Mononuclear cell (primary cell): ENCODE results near the gene TMEM217. TPM values are rescaled to one million over a fixed set of nuclear protein-coding genes. Genes with fewer than 3 reads are reported as not detected.
A peak's percentile ranks its signal among the peaks of the same experiment; 100 is the strongest.
"Not testable (repeated sequence)": the region's sequence is repeated elsewhere in the genome, so short reads cannot be mapped to it uniquely, and the experiment has no call there.

ENCODE experiments used
- H3K27me3 ChIP-seq: 2 replicates; pipeline ENCODE4 v1.6.0; 2011; ENCODE audit warnings: low read length, control low read depth; ENCODE audit not compliant: insufficient read depth
- H3K4me1 ChIP-seq: 2 replicates; pipeline ENCODE4 v1.5.1; 2011; ENCODE audit warnings: mild to moderate bottlenecking, low read length, control low read depth; ENCODE audit not compliant: insufficient read depth
- H3K4me3 ChIP-seq: 2 replicates; pipeline ENCODE4 v1.5.1; 2011; ENCODE audit warnings: mild to moderate bottlenecking, low read length, moderate library complexity
- H3K9me3 ChIP-seq: 2 replicates; pipeline ENCODE4 v1.5.1; 2011; ENCODE audit warnings: low read depth, mild to moderate bottlenecking, control low read depth, low read length
- total RNA-seq: library from RNA; depleted of rRNA; stranded (reverse); fragments of >200 nt; gene quantifications from one replicate; pipeline ENCODE4 v1.2.3, GENCODE V29; 2012

Gene TMEM217
- total RNA-seq, result 1.6 TPM

GRCh38 chr6:37257634-37258404 is at the start of gene TMEM217, which contains the start of gene TBC1D22B:
Gene TMEM217, minus strand, starts transcription at chr6:37258144. Its CDS starts 39,114 bp downstream, at chr6:37219030.
Gene TBC1D22B, plus strand, starts transcription at chr6:37257772. Its CDS starts 146 bp downstream, at chr6:37257918.
- Histone ChIP-seq H3K4me1 (peaks cover 25% of the 10 kb centered on the region), H3K9me3 (no peaks in the 10 kb centered on the region), H3K27me3 (no peaks in the 10 kb centered on the region), H3K4me3 (peak within 1 kb of the TSS; percentile 83)

DNA sequence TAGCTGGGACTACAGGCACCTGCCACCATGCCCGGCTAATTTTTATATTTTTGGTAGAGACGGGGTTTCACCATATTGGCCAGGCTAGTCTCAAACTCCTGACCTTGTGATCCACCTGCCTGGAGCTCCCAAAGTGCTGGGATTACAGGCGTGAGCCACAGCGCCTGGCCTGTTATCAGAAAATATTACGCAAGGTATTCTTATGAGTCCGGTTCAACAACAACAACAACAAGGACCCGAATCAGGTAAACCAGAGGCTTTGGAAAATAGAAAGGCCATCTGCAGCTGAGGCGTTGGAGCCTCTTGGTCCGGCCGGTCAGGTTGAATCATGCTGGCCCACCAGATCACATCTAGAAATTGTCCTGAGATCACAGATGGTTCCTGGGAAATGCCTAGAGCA is 49.5 kb upstream of the TMEM217 start:
- not testable (repeated sequence) for H3K4me1 ChIP-seq, H3K9me3 ChIP-seq, H3K4me3 ChIP-seq, H3K27me3 ChIP-seq

DNA sequence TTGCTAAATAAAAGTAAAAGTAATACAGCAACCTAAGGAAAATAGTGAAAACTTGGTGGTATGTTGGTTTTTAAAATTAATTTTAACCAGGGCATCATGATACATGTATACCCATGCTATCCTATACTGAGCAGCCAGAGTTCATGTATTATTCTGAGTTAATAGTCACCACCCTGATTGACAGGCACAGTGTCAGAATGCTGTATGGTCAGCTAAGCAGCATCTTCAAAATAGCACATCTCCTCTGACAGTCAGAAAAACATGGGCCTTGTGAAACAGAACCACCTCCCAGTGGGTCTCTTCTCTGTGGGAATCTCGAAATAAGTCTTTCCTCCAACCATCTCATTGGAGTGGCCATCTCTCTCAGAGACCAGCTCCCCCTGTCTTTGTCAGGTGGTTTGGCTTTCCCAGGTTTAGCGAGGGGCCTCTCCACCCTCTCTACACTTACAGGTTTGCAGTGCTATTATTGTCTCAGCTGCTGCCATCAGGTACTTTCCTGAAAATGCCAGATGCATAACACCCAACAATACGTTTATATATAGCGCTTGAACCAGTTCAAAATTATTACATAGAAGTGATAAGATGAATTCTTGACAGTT is 48.8 kb upstream of the TMEM217 start:
- H3K4me3 ChIP-seq, result no peak overlapping the region

GRCh38 chr6:37305841-37306425 is 48.0 kb upstream of the TMEM217 start:
- Histone ChIP-seq H3K9me3 (no peaks in the 10 kb centered on the region), H3K27me3 (no peaks in the 10 kb centered on the region), H3K4me1 (peaks cover 6% of the 10 kb centered on the region), H3K4me3 (no peak overlapping the region)

More for the DNA sequence above, 48.8 kb upstream of the TMEM217 start:
- Histone ChIP-seq H3K9me3 (no peaks in the 10 kb centered on the region), H3K27me3 (no peaks in the 10 kb centered on the region), H3K4me1 (peaks cover 6% of the 10 kb centered on the region)

DNA sequence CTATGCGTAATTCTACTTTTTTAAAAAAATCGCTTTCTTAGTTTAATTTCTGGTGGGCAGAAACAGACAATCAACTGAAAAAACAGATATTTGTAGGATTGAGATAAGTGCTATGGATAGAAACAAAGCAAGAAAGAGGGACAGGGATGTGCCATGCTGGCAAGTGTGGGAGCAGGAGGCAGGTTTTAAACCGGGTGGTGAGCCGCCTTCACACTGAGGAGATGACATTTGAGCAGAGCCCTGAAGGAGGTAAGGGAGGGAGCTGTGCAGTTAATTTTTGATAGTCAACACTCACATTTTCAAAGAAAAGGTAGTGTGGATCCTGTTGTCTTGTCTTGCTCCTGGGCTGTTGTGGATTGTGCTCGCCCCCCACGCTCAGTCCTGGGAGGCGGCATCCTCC is 46.8 kb upstream of the TMEM217 start:
- Histone ChIP-seq H3K4me1 (peaks cover 6% of the 10 kb centered on the region), H3K9me3 (no peaks in the 10 kb centered on the region), H3K27me3 (no peaks in the 10 kb centered on the region), H3K4me3 (no peak overlapping the region)

DNA sequence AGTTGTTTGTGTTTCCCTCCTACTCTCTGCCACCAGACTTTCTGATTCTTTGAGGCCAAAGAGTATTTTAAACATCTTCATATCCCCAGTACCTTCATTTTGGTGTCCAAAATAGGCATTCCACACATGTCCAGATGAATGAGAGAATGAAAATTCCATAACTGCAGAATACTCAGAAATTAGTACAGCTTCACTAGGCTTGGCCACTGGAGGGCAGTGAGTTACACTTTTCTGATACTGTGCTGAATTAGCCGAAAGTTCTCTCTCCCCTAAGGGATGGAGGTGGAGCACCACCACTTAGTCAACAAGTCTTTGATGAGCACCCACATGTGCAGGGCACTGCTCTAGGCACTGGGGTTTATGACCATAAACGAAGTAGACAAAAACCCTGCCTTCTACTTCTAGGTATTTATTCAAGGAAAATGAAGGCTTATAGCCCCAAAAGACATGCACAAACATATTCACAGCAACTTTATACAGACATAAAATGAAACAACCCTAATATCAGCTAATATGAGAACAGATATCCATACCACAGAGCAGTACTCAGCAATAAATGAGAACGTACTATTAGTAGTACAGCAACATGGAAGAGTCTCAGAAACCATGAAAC is 46.1 kb upstream of the TMEM217 start:
- Histone ChIP-seq H3K4me1 (peaks cover 6% of the 10 kb centered on the region), H3K4me3 (no peak overlapping the region), H3K9me3 (no peaks in the 10 kb centered on the region), H3K27me3 (no peaks in the 10 kb centered on the region)

DNA sequence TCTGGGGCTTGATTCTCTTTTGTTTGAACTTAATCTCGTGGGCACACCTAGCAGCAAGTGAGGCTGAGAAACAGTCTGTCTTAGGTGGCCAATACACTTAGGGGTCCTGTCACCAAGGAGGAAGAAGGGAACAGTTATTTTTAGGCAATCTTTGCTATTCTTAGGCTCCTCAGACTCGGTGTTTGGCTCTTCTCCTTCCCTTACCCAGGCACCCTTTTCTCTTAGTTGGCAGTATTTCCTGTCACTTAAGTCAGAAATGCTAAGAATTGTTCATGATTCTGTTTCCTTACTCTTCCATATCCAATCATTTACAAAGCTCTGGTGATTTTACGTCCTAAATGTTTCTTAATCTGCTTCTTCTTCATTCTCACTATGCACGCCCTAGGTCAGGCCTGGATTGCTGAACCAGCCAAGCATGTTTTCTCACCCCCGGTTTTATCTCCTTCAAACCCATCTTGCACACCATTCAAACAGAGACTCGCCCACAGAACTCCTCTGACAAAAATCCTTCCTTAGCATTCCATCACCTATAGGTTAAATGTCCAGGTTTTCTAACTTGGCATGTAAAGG is 45.2 kb upstream of the TMEM217 start:
- H3K27me3 ChIP-seq, result no peaks in the 10 kb centered on the region
- no peak overlapping the region for H3K4me3 ChIP-seq
- no peaks in the 10 kb centered on the region for H3K9me3 ChIP-seq
- peaks cover 6% of the 10 kb centered on the region for H3K4me1 ChIP-seq

GRCh38 chr6:37302086-37302686 is 44.2 kb upstream of the TMEM217 start:
- no peak overlapping the region for H3K4me3 ChIP-seq
- H3K4me1 ChIP-seq, result peaks cover 6% of the 10 kb centered on the region
- no peaks in the 10 kb centered on the region for H3K9me3 ChIP-seq
- H3K27me3 ChIP-seq, result no peaks in the 10 kb centered on the region

DNA sequence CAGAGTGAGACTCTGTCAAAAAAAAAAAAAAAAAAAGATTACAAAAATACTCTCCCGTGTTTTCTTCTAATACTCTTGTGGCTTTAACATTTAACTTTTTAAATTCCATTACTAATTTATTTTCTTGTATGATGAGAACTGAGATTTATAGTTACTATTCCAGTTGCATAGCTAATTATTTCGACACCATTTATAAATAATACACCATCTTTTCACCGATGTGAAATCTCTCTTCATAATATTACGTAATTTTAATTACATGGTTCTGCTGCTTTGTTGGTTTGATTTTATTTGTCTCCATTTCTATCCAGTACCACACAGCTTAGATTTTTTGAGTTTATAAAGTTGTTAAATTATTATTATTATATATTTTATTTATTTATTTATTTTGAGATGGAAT is 42.0 kb upstream of the TMEM217 start:
- Histone ChIP-seq H3K9me3 (no peaks in the 10 kb centered on the region), H3K4me3 (no peak overlapping the region), H3K4me1 (peaks cover 6% of the 10 kb centered on the region), H3K27me3 (no peaks in the 10 kb centered on the region)

- Histone ChIP-seq H3K4me1 (peaks cover 6% of the 10 kb centered on the region), H3K27me3 (no peaks in the 10 kb centered on the region), H3K9me3 (no peaks in the 10 kb centered on the region), H3K4me3 (no peak overlapping the region)
Measured at GRCh38 chr6:37298958-37299357, 41.0 kb upstream of the TMEM217 start.

DNA sequence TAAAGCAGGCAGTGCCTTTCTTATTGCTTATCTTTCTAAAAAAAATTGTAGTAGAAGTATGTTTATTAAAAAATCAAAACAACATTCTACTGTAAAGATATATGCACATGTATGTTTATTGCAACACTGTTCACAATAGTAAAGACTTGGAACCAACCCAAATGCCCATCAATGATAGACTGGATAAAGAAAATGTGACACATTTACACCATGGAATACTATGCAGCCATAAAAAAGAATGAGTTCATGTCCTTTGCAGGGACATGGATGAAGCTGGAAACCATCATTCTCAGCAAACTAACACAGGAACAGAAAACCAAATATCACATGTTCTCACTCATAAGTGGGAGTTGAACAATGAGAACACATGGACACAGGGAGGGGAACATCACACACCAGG is 39.7 kb upstream of the TMEM217 start:
- not testable (repeated sequence) for H3K4me3 ChIP-seq, H3K4me1 ChIP-seq

DNA sequence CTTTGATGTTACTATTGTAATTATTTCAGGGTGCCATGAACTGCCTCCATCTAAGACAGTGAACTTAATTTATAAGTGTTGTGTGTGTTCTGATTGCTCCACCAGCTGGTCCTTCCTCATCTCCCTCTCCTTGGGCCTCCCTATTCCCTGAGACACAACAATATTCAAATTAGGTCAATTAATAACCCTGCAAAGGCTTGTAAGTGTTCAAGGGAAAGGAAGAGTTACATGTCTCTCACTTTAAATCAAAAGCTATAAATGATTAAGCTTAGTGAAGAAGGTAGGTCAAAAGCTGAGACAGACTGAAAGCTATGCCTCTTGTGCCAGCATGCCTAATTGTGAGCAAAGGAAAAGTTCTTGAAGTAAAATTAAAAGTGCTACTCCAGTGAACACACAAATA is 35.5 kb upstream of the TMEM217 start:
- H3K4me3 ChIP-seq, result no peak overlapping the region
- no peaks in the 10 kb centered on the region for H3K27me3 ChIP-seq
- peaks cover 17% of the 10 kb centered on the region for H3K4me1 ChIP-seq
- H3K9me3 ChIP-seq, result no peaks in the 10 kb centered on the region

More for the DNA sequence above, 39.7 kb upstream of the TMEM217 start:
- H3K9me3 ChIP-seq, H3K27me3 ChIP-seq: not testable (repeated sequence)

DNA sequence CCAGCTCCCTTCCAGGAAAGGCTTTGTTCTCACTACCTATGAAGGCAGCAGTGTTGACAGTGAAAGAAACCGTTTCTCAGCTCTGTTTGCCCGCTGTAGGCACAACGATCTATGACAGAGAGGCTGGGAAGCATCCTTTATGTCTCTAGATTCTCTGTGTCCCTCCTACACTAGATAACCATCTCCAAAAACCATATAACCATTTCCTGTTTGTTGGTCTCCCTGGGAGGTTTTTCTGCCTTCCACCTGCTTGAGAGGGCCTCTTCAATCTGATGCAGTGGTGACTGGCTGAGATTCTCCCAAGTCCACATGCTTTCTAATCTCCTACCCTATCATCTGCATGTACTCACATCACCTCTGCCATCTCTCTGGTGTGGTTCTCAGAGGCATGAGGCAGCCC is 32.0 kb upstream of the TMEM217 start:
- Histone ChIP-seq H3K9me3 (no peaks in the 10 kb centered on the region), H3K27me3 (no peaks in the 10 kb centered on the region), H3K4me1 (peaks cover 17% of the 10 kb centered on the region), H3K4me3 (no peak overlapping the region)

- no peaks in the 10 kb centered on the region for H3K27me3 ChIP-seq
- H3K9me3 ChIP-seq, result no peaks in the 10 kb centered on the region
- H3K4me1 ChIP-seq, result peaks cover 17% of the 10 kb centered on the region
- no peak overlapping the region for H3K4me3 ChIP-seq
Measured at GRCh38 chr6:37288247-37288646, 30.3 kb upstream of the TMEM217 start.
